HFF-Myc (cell line): Measurements from ENCODE around the gene CASTOR1.
A peak's percentile ranks its signal among the peaks of the same experiment; 100 is the strongest.

Experiments
- DNase-seq: peaks from one replicate; pipeline ENCODE4 v3.0.0-alpha.2; 2011; ENCODE audit warnings: low read depth; ENCODE audit errors: extremely low read depth
- H3K4me3 ChIP-seq: replicated peaks from 2 replicates; pipeline ENCODE4 v1.5.1; 2011; ENCODE audit warnings: low read depth, mild to moderate bottlenecking, control low read depth, low read length
- CTCF ChIP-seq: IDR thresholded peaks from 2 replicates; pipeline ENCODE4 v1.5.1; 2012; ENCODE audit warnings: mild to moderate bottlenecking, low read depth, low read length, control low read depth; ENCODE audit errors: missing control alignments

Gene CASTOR1

DNA sequence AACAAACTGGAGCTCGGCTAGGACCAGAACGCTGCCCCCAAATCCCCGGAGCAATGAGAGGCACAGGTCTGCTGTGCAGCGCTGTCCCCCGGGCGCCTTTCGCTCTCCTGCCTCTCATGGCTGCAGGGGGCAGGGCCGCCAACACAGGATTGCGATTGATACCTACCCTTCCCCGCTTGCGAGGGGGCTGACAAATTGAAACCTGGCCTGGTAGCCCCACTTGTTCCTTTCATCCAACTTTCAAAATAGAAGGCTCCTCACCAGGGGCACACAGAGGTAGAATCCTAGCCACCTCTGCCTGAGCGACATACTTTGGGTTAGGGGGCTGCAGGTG lies 642 bp upstream of the CASTOR1 start:
- DNase-seq: no peak
- peak overlapping the region; percentile 59 for H3K4me3 ChIP-seq
- TF ChIP-seq CTCF: no peak

DNA sequence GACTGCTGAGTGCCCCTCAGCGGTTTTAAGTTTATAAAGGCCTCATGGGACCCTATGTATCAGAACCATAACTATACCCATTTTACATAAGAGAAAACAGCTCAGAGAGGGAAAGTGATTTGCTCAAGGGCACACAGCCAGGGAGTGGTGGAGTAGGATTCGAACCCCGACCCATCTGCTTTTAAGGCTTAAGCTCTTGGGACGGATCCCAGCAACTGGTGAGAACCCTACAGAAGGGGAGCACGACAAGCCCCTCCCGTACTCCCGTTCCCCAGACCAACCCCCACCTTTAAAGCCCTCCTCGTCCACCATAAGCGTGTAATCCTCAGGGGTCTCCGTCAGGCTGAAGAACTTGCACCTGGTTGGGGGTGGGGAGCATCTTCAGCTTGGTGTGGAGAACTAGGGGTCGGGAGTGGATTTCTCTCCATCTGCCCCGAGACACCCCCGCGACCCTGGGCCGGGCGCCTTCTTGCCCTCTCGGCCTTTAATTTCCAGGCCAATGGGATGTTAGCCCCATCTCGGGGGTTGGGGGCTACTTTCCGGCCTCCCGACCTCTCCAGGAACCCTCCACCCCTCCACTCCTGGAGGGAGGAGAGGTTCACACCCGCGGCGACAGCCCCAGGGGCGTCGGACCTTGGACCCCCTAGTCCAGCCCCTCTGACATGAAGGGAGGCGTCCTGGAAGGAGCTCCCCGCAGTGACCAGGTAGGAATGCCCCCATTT lies 725 bp downstream of the CASTOR1 start:
- no peak for TF ChIP-seq CTCF
- peak overlapping the region; percentile 59 for H3K4me3 ChIP-seq
- no peak for DNase-seq

- H3K4me3 ChIP-seq: no peak overlapping the region; the same call in 1 of the 2 replicates
- peak; percentile 77 for TF ChIP-seq CTCF
- DNase-seq: no peak
These were observed 1.5 kb downstream of the CASTOR1 start for GRCh38 chr22:30287648-30288418.

- TF ChIP-seq CTCF: peak; percentile 96
- no peak overlapping the region for H3K4me3 ChIP-seq
- no peak for DNase-seq
These were observed 2.3 kb downstream of the CASTOR1 start for GRCh38 chr22:30286813-30287647.

DNA sequence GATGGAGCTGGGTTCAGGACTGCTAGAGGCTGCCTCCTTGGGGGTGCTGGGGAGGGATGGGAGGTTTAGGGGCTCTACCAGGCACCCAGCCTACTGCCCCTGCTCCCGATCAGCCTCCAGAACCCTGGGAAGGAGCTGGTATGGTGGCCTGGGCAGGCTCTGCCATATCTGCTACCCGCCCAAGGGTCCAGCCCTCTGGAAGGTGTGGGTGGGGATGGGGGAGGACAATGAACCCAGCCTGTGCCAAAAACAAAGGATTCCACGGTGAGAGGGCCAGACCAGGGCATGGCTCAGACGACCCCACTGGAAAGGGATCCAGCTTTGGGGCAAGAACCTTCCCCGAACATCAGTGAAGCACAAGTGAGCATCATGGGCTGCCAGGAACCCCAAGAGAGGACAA lies 3.0 kb downstream of the CASTOR1 start:
- H3K4me3 ChIP-seq: no peak overlapping the region
- DNase-seq: no peak
- TF ChIP-seq CTCF: no peak

GRCh38 chr22:30285846-30286200 lies 3.5 kb downstream of the CASTOR1 start:
- TF ChIP-seq CTCF: no peak
- H3K4me3 ChIP-seq: no peak overlapping the region
- no peak for DNase-seq
